Mesenchymal stem cell (in vitro differentiated cells and primary cell): ENCODE data around the gene CHDH.

Experiments used
- DNase-seq: peaks from one replicate; pipeline ENCODE4 v3.0.0-alpha.2; 2013
- H2AFZ ChIP-seq: one replicate; pipeline ENCODE4 v1.6.1; 2013; ENCODE audit warnings: low read depth, mild to moderate bottlenecking, control low read depth, inconsistent platforms, low read length, moderate library complexity
- H2AK5ac ChIP-seq: 2 replicates; pipeline ENCODE4 v1.6.1; 2013; ENCODE audit warnings: low read length, moderate library complexity, mild to moderate bottlenecking, inconsistent platforms; ENCODE audit not compliant: severe bottlenecking
- H2BK120ac ChIP-seq: one replicate; pipeline ENCODE4 v1.6.1; 2013; ENCODE audit warnings: low read depth, mild to moderate bottlenecking, inconsistent platforms, low read length, moderate library complexity
- H2BK12ac ChIP-seq, 2 experiments: one replicate each; pipeline ENCODE4 v1.6.1; 2013; ENCODE audit warnings: inconsistent platforms in 2 of 2, low read length in 2 of 2, mild to moderate bottlenecking in 2 of 2, moderate library complexity in 2 of 2, control low read depth in 1 of 2
- H2BK15ac ChIP-seq: one replicate; pipeline ENCODE4 v1.6.1; 2013; ENCODE audit warnings: mild to moderate bottlenecking, low read depth, inconsistent platforms; ENCODE audit not compliant: poor library complexity, severe bottlenecking
- H2BK5ac ChIP-seq: 2 replicates; pipeline ENCODE4 v1.6.1; 2013; ENCODE audit warnings: low read depth, mild to moderate bottlenecking, low read length, control low read depth, inconsistent platforms; ENCODE audit not compliant: poor library complexity, severe bottlenecking
- H3K14ac ChIP-seq, 2 experiments: one replicate each; pipeline ENCODE4 v1.6.1; 2013; ENCODE audit warnings: inconsistent platforms in 2 of 2, low read length in 2 of 2, control low read depth in 1 of 2, mild to moderate bottlenecking in 1 of 2, moderate library complexity in 1 of 2
- H3K18ac ChIP-seq, 2 experiments: one replicate each; pipeline ENCODE4 v1.6.1; 2013; ENCODE audit warnings: inconsistent platforms in 2 of 2, low read length in 2 of 2, control low read depth in 1 of 2, low read depth in 1 of 2, mild to moderate bottlenecking in 1 of 2
- H3K23ac ChIP-seq, 2 experiments: one replicate each; pipeline ENCODE4 v1.6.1; 2013; ENCODE audit warnings: inconsistent platforms in 2 of 2, low read length in 2 of 2, mild to moderate bottlenecking in 2 of 2, moderate library complexity in 2 of 2, control low read depth in 1 of 2
- H3K27ac ChIP-seq: 2 replicates; pipeline ENCODE4 v1.5.1; 2013; ENCODE audit warnings: mild to moderate bottlenecking, moderate library complexity, low read length, control low read depth, inconsistent platforms; ENCODE audit not compliant: poor library complexity, severe bottlenecking
- H3K27me3 ChIP-seq, 2 experiments: 2 replicates each; pipeline versions ENCODE4 v1.6.1 to v1.7.0; 2013; ENCODE audit warnings: low read length in 2 of 2, mild to moderate bottlenecking in 2 of 2, moderate library complexity in 2 of 2, control low read depth in 1 of 2, inconsistent platforms in 1 of 2; ENCODE audit not compliant: control insufficient read depth in 1 of 2, insufficient read depth in 1 of 2
- H3K36me3 ChIP-seq, 2 experiments: 2 replicates each; pipeline versions ENCODE4 v1.6.1 to v1.7.0; 2013; ENCODE audit warnings: low read length in 2 of 2, control low read depth in 1 of 2, inconsistent platforms in 1 of 2, low read depth in 1 of 2, mild to moderate bottlenecking in 1 of 2; ENCODE audit not compliant: insufficient read depth in 2 of 2, control insufficient read depth in 1 of 2
- H3K4ac ChIP-seq, 2 experiments: one replicate each; pipeline ENCODE4 v1.6.1; 2013; ENCODE audit warnings: inconsistent platforms in 2 of 2, low read length in 2 of 2, mild to moderate bottlenecking in 2 of 2, moderate library complexity in 2 of 2, control low read depth in 1 of 2, low read depth in 1 of 2
- H3K4me1 ChIP-seq: 2 replicates; pipeline ENCODE4 v1.6.1; 2013; ENCODE audit warnings: low read depth, low read length, control low read depth; ENCODE audit not compliant: control insufficient read depth, insufficient read depth
- H3K4me2 ChIP-seq: 2 replicates; pipeline ENCODE4 v1.6.1; 2013; ENCODE audit warnings: low read length, mild to moderate bottlenecking, inconsistent platforms; ENCODE audit not compliant: poor library complexity, severe bottlenecking
- H3K4me3 ChIP-seq, 2 experiments: 2 replicates each; pipeline versions ENCODE4 v1.5.1 to v1.7.0; 2013; ENCODE audit warnings: low read length in 2 of 2, mild to moderate bottlenecking in 2 of 2, control low read depth in 1 of 2, low read depth in 1 of 2; ENCODE audit not compliant: insufficient read depth in 1 of 2
- H3K79me1 ChIP-seq: replicated peaks from 2 replicates; pipeline ENCODE4 v1.6.1; 2013; ENCODE audit warnings: mild to moderate bottlenecking, control low read depth, low read length, inconsistent platforms; ENCODE audit not compliant: poor library complexity, severe bottlenecking
- H3K9ac ChIP-seq: 2 replicates; pipeline ENCODE4 v1.7.0; 2013; ENCODE audit warnings: mild to moderate bottlenecking, low read length, moderate library complexity
- H3K9me3 ChIP-seq: 2 replicates; pipeline ENCODE4 v1.7.0; 2013; ENCODE audit warnings: mild to moderate bottlenecking, low read length; ENCODE audit not compliant: control insufficient read depth
- H4K8ac ChIP-seq: one replicate; pipeline ENCODE4 v1.6.1; 2013; ENCODE audit warnings: inconsistent platforms, mild to moderate bottlenecking, low read length, moderate library complexity
- H4K91ac ChIP-seq: one replicate; pipeline ENCODE4 v1.6.1; 2013; ENCODE audit warnings: mild to moderate bottlenecking, low read length, inconsistent platforms
- WGBS: methylation state at CpG from one replicate; pipeline ENCODE4 v1.1.7; 2013; ENCODE audit warnings: mixed read lengths; 5-methylcytosine and 5-hydroxymethylcytosine counted together

Gene CHDH

DNA sequence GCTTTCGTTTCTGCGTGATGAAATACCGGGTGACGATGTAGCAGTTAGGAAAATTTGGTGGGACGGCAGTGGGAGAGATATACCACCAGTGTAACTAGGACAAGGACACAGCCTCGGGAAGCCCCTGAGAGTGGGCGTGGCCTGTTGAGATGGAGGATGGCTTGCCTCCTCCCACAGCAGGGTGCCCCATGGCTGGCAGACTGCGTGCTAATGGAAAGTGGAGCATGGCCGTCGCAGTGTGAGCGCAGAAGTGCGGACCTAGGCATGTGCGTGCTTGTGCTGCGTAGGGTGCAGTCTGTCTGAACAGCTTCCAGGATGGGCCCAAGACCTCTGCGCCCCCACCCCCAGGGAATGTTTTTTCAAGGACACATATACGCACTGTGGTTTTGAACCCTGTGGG is 56.8 kb downstream of the CHDH start:
- no peak overlapping the region for H2BK15ac ChIP-seq
- peaks cover 23 to 33% of the 10 kb centered on the region in 2 experiments for H3K27me3 ChIP-seq
- H3K9ac ChIP-seq: no peak overlapping the region
- H3K4me1 ChIP-seq: no peaks in the 10 kb centered on the region
- no peak overlapping the region for H3K23ac ChIP-seq
- H3K4me2 ChIP-seq: no peak overlapping the region
- no peaks in the 10 kb centered on the region for H3K9me3 ChIP-seq
- H4K8ac ChIP-seq: no peak overlapping the region
- H3K18ac ChIP-seq: no peak overlapping the region
- H3K27ac ChIP-seq: no peak overlapping the region
- H3K79me1 ChIP-seq: no peaks in the 10 kb centered on the region
- H2BK12ac ChIP-seq: no peak overlapping the region
- H2BK5ac ChIP-seq: no peak overlapping the region
- 91% methylated on average over 16 of the region's 16 CpGs for WGBS
- no peak overlapping the region for H4K91ac ChIP-seq
- no peak overlapping the region for H3K4ac ChIP-seq
- H2AK5ac ChIP-seq: no peak overlapping the region
- no peak overlapping the region for H3K14ac ChIP-seq
- no peak overlapping the region for H2AFZ ChIP-seq
- H3K36me3 ChIP-seq: no peaks in the 10 kb centered on the region
- H3K4me3 ChIP-seq: no peak overlapping the region
- H2BK120ac ChIP-seq: no peak overlapping the region
- no peak for DNase-seq

DNA sequence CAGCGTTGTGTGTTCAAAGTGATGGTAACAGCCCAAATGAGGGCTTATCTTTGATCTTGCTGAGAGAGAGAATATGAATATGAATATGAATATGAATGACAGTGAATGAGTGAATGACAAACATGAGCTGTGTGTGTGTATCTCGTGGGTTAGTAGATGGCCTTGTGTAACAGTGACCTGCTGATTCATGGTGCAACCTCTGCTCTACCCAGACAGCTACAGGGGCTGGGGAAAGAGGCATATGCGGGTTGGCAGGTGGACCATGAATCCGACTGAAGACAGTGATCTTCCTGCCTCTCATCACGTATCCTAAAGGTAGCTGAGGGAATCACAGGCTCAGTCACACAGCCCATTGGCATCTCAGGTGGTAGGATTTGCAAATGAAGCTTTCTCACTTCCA is 58.2 kb downstream of the CHDH start:
- WGBS: 61% methylated on average over 5 of the region's 5 CpGs
- Histone ChIP-seq H3K9me3 (no peaks in the 10 kb centered on the region), H2BK120ac (no peak overlapping the region)

GRCh38 chr3:53787016-53787415 is 59.2 kb downstream of the CHDH start:
- Histone ChIP-seq H3K27me3 (peaks cover 23 to 32% of the 10 kb centered on the region in 2 experiments), H3K18ac (no peak overlapping the region), H3K4ac (no peak overlapping the region), H3K9me3 (no peaks in the 10 kb centered on the region), H3K9ac (no peak overlapping the region), H3K4me3 (no peak overlapping the region), H3K79me1 (no peaks in the 10 kb centered on the region), H3K36me3 (no peaks in the 10 kb centered on the region), H2BK120ac (no peak overlapping the region), H3K4me2 (no peak overlapping the region), H4K91ac (no peak overlapping the region), H2BK12ac (no peak overlapping the region), H3K23ac (no peak overlapping the region), H3K27ac (no peak overlapping the region), H2BK5ac (no peak overlapping the region), H2AFZ (no peak overlapping the region), H4K8ac (no peak overlapping the region), H2BK15ac (no peak overlapping the region), H3K14ac (no peak overlapping the region), H2AK5ac (no peak overlapping the region), H3K4me1 (no peaks in the 10 kb centered on the region)
- WGBS: 79% methylated on average over 7 of the region's 9 CpGs
- no peak for DNase-seq

More for the DNA sequence above, 58.2 kb downstream of the CHDH start:
- Histone ChIP-seq H3K27ac (no peak overlapping the region), H3K4me1 (no peaks in the 10 kb centered on the region), H4K91ac (no peak overlapping the region), H2BK12ac (no peak overlapping the region), H3K36me3 (no peaks in the 10 kb centered on the region), H2BK15ac (no peak overlapping the region), H3K9ac (no peak overlapping the region), H3K79me1 (no peaks in the 10 kb centered on the region), H2BK5ac (no peak overlapping the region), H3K4me3 (no peak overlapping the region), H2AK5ac (no peak overlapping the region), H3K14ac (no peak overlapping the region), H3K4ac (no peak overlapping the region), H2AFZ (no peak overlapping the region), H4K8ac (no peak overlapping the region), H3K27me3 (peaks cover 23 to 33% of the 10 kb centered on the region in 2 experiments), H3K4me2 (no peak overlapping the region), H3K23ac (no peak overlapping the region), H3K18ac (no peak overlapping the region)
- DNase-seq: no peak

GRCh38 chr3:53780806-53781205 is 65.4 kb downstream of the CHDH start:
- DNase-seq: no peak
- H3K27me3 ChIP-seq: peaks cover 5 to 33% of the 10 kb centered on the region in 2 experiments
- no peak overlapping the region for H2BK15ac ChIP-seq
- H3K14ac ChIP-seq: no peak overlapping the region
- no peaks in the 10 kb centered on the region for H3K9me3 ChIP-seq
- no peak overlapping the region for H4K8ac ChIP-seq
- WGBS: 68% methylated on average over 2 of the region's 2 CpGs
- H3K4ac ChIP-seq: no peak overlapping the region
- no peak overlapping the region for H3K23ac ChIP-seq
- no peaks in the 10 kb centered on the region for H3K79me1 ChIP-seq
- no peak overlapping the region for H3K4me3 ChIP-seq
- no peaks in the 10 kb centered on the region for H3K4me1 ChIP-seq
- H3K4me2 ChIP-seq: no peak overlapping the region
- H4K91ac ChIP-seq: no peak overlapping the region
- H2BK120ac ChIP-seq: no peak overlapping the region
- no peak overlapping the region for H2AFZ ChIP-seq
- no peak overlapping the region for H3K27ac ChIP-seq
- H2AK5ac ChIP-seq: no peak overlapping the region
- no peak overlapping the region for H3K18ac ChIP-seq
- no peak overlapping the region for H2BK12ac ChIP-seq
- H3K9ac ChIP-seq: no peak overlapping the region
- no peak overlapping the region for H2BK5ac ChIP-seq
- no peaks in the 10 kb centered on the region for H3K36me3 ChIP-seq
